Measurements from ENCODE around the gene CD2AP.

DNA sequence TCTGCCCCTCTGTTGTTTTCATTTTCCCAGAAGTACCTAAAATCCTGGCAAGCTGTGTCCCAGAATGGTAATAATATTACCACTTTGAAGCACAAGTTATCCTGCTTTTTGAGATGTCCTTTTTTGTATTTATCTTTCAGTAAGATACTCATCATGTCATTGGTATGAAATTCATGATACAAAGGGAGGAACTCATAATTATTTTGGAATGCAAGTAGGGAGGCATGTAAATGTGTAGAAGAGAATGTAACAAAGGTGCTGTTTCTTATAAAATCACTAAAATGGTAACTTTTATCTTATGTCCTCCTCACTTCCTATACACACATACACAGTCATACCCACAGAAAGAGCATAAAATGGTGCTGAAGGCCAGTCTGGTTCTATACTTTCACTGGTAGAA is 109.9 kb downstream of the CD2AP start:
- TF ChIP-seq POLR2A (IDR thresholded peaks at IDR 0.05) (no peak), POLR2AphosphoS5 (IDR thresholded peaks at IDR 0.05) (no peak), EP300 (IDR thresholded peaks at IDR 0.05; ENCODE audit: low read depth) (no peak)
- TF ChIP-seq, protein P1, sequence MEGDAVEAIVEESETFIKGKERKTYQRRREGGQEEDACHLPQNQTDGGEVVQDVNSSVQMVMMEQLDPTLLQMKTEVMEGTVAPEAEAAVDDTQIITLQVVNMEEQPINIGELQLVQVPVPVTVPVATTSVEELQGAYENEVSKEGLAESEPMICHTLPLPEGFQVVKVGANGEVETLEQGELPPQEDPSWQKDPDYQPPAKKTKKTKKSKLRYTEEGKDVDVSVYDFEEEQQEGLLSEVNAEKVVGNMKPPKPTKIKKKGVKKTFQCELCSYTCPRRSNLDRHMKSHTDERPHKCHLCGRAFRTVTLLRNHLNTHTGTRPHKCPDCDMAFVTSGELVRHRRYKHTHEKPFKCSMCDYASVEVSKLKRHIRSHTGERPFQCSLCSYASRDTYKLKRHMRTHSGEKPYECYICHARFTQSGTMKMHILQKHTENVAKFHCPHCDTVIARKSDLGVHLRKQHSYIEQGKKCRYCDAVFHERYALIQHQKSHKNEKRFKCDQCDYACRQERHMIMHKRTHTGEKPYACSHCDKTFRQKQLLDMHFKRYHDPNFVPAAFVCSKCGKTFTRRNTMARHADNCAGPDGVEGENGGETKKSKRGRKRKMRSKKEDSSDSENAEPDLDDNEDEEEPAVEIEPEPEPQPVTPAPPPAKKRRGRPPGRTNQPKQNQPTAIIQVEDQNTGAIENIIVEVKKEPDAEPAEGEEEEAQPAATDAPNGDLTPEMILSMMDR (IDR thresholded peaks at IDR 0.05): no peak

All from transverse colon (tissue), 4 donors.